ENCODE data around the gene NELL2. TPM values are rescaled to one million over a fixed set of nuclear protein-coding genes. Genes with fewer than 3 reads are reported as not detected.

The NELL2 gene
- total RNA-seq, 1 donor from 2014 or later = 0.50 TPM

DNA sequence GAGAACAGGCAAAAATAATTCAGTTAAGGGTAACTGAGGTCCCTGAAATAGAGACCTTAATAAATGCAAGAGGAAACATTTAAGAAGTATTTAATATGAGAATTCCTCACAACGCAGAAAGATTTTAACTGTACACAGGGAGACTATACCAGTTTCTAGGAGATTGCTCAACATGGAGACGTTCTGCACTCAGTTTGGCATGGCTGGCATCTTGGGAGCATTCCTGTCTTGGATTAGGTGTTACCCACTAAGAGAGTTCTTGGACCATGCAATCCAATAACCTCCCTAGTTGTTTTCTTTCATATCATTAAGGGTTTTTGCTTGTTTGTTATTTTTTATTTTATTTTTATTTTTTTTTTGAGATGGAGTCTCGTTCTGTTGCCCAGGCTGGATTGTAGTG lies 302.4 kb downstream of the NELL2 start:
- DNase-seq = no peak
- intact Hi-C loops (cut with micrococcal nuclease) = no loop called here
- ATAC-seq = no peak

DNA sequence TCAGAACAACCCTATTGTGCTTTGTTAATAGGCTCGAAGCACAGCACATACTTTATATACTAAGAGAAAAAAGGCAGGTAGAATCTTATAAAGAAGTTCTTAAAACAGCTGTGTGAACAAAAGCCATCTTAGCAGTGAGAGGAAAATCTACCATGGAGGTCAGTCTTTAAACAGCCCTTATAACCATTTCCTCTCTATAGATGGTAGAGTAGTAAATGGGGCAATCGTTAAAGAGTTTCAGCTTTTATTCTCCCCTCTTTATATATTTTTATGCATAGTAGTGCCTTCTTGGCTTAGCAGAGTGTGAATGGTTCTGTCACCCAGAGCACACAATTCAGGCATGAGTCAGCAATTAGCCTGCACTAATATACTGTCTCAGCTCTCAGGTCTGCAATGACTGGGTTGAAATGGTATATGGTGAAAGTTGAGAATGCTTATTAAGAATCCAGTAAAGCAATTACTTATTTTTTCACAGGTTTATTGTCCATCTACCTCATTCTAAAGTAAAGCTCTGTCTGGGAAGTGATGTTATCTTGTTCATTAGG lies 305.0 kb downstream of the NELL2 start:
- ATAC-seq = no peak
- DNase-seq = no peak
- intact Hi-C loops (cut with micrococcal nuclease) = no loop called here

DNA sequence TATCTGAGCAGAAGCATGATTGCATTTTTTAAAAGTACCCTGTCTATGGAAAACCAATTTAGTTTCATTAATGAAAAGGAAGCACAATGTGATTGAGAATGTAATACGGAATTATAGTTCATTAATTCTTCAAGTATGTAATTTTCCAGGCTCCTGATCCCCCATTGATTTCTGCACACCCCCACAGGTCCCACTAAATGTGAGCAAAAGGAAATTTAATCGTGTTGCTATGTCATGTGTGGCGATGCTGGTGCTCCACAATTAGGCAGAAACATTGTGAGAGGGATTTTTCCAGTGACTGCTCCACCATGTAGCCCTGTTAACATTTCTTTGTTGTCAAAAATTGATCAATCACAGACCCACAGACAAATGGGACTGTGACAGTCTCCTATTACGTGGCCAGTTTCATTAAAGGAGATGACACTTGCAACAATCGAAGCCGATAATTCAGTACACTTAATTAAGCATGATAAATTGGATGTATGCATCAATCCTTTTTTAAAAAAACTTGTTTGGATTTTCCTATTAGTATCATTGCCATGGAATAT lies 306.0 kb downstream of the NELL2 start:
- DNase-seq (no peak), ATAC-seq (no peak)
- intact Hi-C loops (cut with micrococcal nuclease) = no loop called here

DNA sequence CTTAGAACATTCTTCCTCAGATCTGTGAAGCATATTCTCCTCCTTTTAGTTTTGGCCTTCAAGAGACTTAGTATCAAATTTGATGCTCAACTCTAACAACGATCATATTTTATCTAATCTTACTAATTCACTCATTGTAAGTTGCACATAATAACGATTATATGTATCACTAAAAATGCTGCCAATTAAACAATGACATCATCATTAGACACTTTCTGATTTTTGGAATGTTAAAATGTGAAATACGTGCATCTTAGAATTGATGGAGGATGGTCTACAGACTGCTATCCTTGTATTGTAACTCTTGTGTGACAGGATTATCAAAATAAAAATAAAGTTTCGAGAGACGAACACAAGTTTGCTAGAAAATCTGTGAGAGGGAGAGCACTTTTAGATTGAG lies 311.0 kb downstream of the NELL2 start:
- intact Hi-C loops (cut with micrococcal nuclease) = no loop called here
- ATAC-seq (no peak), DNase-seq (no peak)

DNA sequence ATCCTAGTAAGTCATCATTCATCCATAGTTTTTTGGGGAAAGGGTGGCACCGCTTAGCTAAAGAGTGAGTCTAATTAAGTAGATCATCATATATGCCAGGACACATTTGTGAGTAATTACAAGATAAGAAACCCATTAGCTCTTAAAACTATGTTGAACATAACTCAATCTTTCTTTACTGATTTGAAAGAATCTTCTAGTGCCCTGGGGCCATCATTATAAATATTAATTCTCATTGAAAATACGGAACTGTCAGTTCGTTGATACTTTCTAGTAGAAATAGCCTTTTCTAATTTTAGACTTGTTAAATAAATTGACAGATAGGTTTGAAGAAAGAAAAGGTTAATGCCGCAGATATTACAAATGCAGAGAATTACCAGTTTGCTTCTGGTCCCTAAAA lies 312.6 kb downstream of the NELL2 start:
- intact Hi-C loops (cut with micrococcal nuclease) = no loop called here
- no peak for DNase-seq
- ATAC-seq = no peak

DNA sequence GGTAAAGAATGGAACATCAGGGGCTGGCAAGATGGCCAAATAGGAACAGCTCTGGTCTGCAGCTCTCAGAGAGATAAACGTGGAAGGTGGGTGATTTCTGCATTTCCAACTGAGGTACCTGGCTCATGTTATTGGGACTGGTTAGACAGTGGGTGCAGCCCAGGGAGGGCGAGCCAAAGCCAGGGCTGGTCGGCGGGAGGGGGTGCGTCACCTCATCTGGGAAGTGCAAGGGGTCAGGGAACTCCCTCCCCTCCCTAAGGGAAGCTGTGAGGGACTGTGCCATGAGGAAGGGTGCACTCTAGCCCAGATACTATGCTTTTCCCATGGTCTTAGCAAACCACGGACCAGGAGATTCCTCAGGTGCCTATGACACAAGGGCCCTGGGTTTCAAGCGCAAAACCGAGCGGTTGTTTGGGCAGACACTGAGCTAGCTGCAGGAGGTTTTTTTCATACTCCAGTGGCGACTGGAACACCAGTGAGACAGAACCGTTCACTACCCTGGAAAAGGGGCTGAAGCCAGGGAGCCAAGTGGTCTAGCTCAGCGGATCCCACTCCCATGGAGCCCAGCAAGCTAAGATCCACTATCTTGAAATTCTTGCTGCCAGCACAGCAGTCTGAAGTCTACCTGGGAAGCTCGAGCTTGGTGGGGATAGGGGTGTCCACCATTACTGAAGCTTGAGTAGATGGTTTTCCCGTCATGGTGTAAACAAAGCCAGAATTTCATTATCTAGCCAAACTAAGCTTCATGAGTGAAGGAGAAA lies 317.6 kb downstream of the NELL2 start:
- DNase-seq (peak; percentile 14), ATAC-seq (no peak)
- intact Hi-C loops (cut with micrococcal nuclease) = no loop called here

DNA sequence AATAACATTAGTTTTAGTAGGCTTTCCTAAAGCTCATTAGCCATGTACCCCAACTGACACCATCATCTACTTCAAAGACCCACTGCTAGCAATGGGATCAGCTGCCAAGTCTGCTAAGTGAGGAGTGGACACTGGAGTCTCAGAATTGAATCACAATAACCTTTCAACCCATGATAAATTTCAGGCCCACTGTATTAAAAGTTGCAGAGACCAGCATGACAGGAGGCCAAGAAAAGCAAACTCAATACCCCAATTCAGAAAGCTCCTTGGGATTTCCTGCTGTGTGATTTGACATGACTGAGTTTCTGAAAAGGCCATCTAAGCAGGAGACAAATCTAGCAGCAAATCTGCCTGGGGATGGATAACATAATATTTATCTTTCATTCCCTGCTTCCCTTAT lies 320.7 kb downstream of the NELL2 start:
- intact Hi-C loops (cut with micrococcal nuclease) = no loop called here
- no peak for DNase-seq
- ATAC-seq = no peak

DNA sequence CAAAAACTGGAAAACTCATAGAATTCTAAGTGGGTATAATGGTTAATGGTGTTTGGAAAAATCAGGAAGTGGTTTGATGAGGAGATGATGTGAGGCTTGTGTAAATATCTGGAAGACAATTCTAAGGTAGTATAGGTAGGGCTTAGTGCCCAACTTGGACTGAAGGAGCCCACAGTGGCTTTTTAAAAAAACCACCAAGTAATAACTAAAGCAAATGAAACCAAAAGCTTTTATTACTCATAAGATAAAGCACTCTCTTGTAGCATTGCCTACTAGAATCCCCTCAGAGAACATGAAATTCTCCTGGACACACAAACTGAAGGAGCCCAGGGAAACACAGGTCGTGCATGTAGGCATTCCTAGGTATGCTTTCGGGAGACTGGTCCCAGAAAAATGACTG lies 324.5 kb downstream of the NELL2 start:
- ATAC-seq (no peak), DNase-seq (no peak)
- intact Hi-C loops (cut with micrococcal nuclease) = no loop called here

DNA sequence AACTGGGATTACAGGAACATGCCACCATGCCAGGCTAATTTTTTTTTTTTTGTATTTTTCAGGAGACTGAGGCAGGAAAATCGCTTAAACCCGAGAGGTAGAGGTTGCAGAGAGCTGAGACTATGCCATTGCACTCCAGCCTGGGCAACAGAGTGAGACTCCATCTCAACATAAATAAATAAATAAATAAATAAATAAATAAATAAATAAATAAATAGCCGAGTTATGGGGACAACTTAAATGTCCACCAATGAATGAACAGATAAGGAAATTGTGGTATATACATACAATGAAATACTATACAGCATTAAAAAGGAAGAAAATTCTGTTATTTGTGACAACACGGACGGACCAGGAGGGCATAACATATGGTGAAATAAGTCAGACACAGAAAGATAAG lies 325.7 kb downstream of the NELL2 start:
- ATAC-seq (no peak), DNase-seq (no peak)

DNA sequence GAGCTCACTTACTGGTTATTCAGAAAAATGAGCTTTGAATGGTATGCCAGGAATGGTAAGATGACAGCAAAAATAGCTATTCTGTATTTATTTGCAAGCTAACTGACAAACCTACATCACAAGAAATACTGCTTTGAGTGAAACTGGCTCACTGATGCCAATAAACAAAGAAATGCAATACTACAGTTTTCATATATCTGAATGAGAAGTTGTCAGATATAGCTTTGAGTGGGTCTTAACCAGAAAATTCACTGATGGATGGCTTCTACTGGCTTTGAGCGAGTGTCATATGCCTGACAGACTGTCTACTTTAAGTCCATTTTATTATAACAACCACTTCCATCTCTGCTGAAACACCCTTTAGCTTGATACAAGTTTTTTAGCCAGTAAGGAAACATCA lies 330.1 kb downstream of the NELL2 start:
- DNase-seq (no peak), ATAC-seq (no peak)
- intact Hi-C loops (cut with micrococcal nuclease) = no loop called here

More for the DNA sequence above, 325.7 kb downstream of the NELL2 start:
- intact Hi-C loops (cut with micrococcal nuclease) = no loop called here

DNA sequence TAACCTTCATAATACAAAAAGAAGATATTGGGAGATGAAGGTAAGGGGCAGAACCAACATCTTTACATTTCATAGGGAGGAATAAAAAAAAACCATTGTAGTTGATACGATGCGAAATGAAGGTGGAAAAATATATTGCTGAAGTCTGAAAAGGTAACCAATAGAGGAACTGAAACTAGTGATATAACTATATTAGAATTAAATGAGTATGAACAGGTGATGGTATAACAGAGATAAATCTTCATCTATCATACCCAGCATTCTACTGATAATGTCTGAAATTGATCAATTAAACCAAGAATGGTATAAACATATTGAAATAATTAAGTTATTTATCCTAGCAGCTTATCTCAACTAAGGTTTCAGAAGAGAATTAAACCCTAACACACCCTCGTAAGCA lies 332.1 kb downstream of the NELL2 start:
- ATAC-seq = no peak
- intact Hi-C loops (cut with micrococcal nuclease) = no loop called here

DNA sequence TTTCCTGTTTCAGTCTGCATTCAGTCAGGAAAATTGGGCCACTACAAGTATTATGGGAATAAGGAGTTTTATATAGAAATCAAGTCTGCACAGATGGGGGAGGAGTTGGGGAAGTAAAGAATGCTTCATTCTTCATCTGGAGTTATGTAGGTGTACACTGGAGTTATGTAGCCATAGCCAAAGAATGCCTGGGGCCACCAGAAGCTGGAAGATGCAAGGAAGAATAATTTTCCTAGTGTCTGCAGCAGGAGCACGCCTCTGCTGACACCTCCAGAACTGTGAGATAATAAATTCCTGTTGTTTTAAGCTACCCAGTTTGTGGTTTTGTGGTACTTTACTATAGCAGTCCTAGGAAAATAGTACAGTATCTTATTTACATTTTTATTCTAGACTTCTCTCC lies 333.4 kb downstream of the NELL2 start:
- intact Hi-C loops (cut with micrococcal nuclease) = no loop called here
- ATAC-seq (no peak), DNase-seq (no peak)

More for the DNA sequence above, 332.1 kb downstream of the NELL2 start:
- no peak for DNase-seq

DNA sequence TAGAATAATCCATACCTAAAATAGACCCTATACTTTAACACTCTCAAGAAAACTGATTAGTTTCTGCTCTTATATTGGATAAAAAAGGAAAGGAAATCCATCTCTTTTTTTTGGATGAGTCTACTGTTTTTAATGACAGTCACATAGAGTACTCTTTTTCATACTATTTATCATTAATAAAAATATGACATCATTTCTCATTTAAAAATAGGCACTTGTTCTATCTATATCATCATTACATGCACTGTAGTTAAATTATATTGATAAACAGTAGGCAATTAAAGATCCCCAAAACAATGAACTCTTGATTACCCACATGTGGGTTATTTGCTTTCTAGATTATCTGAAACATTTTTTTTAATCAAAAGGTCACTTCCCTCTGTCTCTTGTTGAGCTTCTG lies 338.8 kb downstream of the NELL2 start:
- no peak for ATAC-seq
- intact Hi-C loops (cut with micrococcal nuclease) = no loop called here

DNA sequence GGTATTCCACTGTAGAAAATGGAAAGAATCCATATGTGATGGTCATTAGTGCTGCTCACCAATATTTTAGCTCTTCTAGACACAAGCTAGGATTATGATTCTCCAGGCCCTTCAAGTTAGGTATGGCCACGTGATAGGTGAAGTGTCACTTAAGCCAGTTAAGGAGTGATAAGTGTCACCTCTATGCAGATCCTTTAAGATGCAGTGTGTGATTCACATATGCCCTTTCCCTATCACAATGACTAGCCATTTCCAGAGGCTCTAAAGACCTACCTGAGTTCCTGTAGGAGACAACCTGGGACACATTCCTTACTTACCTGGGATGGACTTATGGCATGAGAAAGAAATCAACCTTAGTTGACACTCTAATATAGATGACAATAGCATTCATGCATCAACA lies 343.2 kb downstream of the NELL2 start:
- ATAC-seq (no peak), DNase-seq (no peak)
- intact Hi-C loops (cut with micrococcal nuclease) = no loop called here

More for the DNA sequence above, 338.8 kb downstream of the NELL2 start:
- DNase-seq = no peak

DNA sequence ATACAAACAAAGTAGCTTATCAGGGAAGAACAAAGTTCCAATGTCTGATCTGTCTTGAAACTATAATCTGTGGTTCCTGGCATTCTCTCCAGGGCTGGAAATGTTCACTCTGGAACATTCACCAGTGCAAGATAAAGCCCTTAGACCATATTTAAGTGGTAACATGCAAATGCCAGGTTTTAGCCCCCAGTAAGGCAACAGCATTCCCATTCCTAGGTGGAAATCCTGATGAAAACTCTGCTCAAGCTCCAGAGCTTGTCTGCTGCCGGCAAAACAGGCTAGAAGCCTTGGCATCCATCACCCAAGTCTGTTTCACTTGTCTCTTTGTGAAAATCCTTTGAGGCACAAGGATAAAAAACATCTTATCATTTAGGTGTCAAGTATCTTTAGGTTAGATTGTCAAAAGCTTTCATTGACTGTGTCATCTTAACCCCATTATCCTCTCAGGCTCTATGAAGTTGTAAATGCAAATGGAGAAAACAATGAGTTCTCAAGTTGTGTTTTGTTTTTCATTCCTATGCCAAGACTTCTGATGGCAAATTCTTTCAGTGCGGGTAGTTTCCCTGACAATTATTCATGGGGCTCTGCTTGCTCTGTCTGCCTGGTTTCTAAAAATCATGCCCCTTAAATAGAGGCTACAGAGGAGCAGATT lies 344.7 kb downstream of the NELL2 start:
- ATAC-seq (no peak), DNase-seq (no peak)
- intact Hi-C loops (cut with micrococcal nuclease) = no loop called here

DNA sequence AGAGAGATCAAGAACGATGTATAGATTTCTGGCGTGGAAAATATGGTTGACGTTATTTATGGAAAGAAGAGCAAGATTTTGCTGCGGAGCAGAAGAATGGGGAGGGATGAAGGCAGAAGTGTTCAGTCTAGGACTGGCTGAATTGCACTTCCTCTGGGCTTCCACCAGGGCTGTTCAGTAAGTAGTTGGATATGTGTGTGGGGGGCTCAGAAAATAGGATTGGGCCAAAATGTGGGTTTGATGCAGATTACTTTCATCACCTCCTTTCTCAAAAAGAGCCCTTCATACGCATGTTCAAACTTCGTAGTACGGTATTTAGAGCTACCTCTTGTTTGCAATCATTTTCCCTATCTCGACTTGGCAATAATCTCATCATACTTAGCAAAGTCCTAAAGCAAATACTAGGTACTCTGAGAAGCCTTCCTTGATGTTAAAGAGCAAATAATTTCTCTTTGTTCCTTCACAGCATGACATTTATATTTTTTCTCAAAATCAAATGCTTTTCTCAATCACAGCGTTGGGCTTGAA lies 349.4 kb downstream of the NELL2 start:
- no peak for DNase-seq
- intact Hi-C loops (cut with micrococcal nuclease) = no loop called here

DNA sequence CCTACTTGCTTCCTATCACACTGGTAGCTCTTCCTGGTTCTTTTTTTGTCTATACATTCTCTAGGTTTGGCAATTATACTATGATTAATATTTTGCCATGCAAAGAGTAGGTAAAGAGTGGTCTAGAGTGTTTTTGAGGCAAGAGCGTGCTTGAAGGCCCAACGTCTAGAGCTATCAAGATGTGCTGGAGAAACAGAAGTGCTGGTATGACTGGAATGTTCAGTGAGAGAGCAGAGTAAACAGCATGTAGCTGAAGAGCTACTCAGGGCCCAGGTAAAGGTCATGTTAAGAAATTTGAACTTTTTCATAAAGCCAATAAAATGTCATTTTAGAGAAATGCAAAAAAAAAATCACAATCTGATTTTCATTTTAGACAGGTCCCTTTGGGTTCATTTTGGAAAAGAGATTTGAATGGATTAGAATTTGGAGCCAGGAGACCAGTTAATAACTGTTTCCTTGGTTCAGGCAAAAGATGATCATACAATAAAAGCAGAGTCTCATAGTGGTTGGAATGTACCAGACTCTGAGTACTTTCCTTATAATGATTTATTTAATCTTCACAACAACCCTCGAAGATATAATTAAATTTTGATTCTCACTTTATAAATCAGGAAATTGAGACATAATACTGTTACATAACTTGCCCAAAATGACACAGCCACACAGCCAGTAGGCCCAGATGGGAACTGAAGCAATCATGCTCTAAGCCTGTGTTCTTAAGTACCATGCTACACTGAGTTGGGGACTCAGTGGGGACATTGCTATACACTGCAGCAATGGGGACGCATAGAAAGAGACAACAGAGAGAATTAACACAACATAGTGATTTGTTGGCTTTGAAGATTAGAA lies 350.1 kb downstream of the NELL2 start:
- intact Hi-C loops (cut with micrococcal nuclease) = no loop called here
- ATAC-seq (no peak), DNase-seq (no peak)

More for the DNA sequence above, 349.4 kb downstream of the NELL2 start:
- no peak for ATAC-seq

DNA sequence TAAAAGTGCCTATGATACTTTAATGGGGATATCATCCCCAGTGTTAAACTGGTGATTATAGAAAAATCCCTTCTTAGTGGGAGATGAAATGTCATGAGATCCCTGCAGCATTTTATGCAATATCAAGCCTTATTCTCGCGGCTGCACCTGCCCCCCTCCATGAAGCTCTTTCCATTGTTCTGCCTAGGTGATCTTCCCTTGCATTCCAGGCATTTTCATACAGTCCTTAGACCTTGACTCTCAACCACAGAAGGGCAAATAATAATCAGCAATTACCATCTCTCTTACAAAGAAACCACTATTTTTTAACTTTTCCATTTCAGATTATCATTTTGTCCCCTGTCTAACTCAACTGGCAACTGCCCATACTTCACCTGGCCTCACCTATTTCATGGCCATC lies 352.3 kb downstream of the NELL2 start:
- no peak for ATAC-seq
- intact Hi-C loops (cut with micrococcal nuclease) = no loop called here
- DNase-seq = no peak

DNA sequence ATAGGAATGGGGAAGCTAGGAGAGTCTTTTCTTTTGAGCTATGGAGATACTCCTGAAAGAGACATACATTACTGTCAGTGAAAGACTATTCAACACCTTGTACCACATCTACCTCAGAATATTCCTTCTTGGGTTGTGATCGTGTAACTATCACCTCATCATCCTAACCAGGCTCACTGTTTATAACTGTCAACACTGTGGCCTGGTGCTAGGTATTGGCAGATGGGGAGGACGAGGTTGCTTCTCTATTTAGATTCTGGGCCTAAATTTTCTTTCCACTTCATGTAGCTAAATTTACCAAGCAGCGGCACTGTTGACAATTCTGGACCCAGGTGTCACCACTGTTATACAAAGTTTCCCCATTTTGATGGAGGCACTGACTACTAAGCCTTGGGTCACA lies 354.4 kb downstream of the NELL2 start:
- ATAC-seq (no peak), DNase-seq (no peak)
- intact Hi-C loops (cut with micrococcal nuclease) = no loop called here

Data from left ventricle myocardium superior (tissue), 1 donor.